Islet precursor cell (in vitro differentiated cells): ENCODE measurements around the gene UQCRH.
"Not testable (repeated sequence)": the region's sequence is repeated elsewhere in the genome, so short reads cannot be mapped to it uniquely, and the experiment has no call there.

Source experiments
- DNase-seq: peaks from one replicate; pipeline ENCODE4 v3.0.0-alpha.2; 2018

Gene UQCRH

GRCh38 chr1:46334030-46334384, 30.5 kb downstream of the UQCRH start:
- no peak for DNase-seq

GRCh38 chr1:46335081-46335480, 31.6 kb downstream of the UQCRH start:
- no peak for DNase-seq

GRCh38 chr1:46337409-46337808, 33.9 kb downstream of the UQCRH start:
- DNase-seq: not testable (repeated sequence)

GRCh38 chr1:46340404-46341221, 37.1 kb downstream of the UQCRH start, which contains the start of gene NSUN4:
Gene NSUN4 (plus strand): TSS chr1:46340807. CDS start chr1:46340827, 20 bp downstream.
- DNase-seq: peak; percentile 93

- DNase-seq: no peak
Measured at GRCh38 chr1:46341222-46342083, 38.0 kb downstream of the UQCRH start.

- DNase-seq: peak; percentile 71
Measured at GRCh38 chr1:46342084-46342656, 38.7 kb downstream of the UQCRH start.

GRCh38 chr1:46342677-46343350, 39.3 kb downstream of the UQCRH start:
- no peak for DNase-seq

- DNase-seq: no peak
Measured at GRCh38 chr1:46343351-46343695, 39.8 kb downstream of the UQCRH start.

- no peak for DNase-seq
Measured at GRCh38 chr1:46343705-46344104, 40.2 kb downstream of the UQCRH start.

- no peak for DNase-seq
Measured at GRCh38 chr1:46344481-46344880, 41.0 kb downstream of the UQCRH start.

- DNase-seq: no peak
Measured at GRCh38 chr1:46345281-46345680, 41.8 kb downstream of the UQCRH start.

GRCh38 chr1:46352363-46352762, 48.9 kb downstream of the UQCRH start:
- DNase-seq: no peak

- not testable (repeated sequence) for DNase-seq
Measured at GRCh38 chr1:46355920-46356319, 52.4 kb downstream of the UQCRH start.

GRCh38 chr1:46362158-46362557, 58.7 kb downstream of the UQCRH start:
- DNase-seq: no peak

GRCh38 chr1:46363121-46363520, 59.6 kb downstream of the UQCRH start:
- DNase-seq: no peak

- no peak for DNase-seq
Measured at GRCh38 chr1:46364612-46365011, 61.1 kb downstream of the UQCRH start.

GRCh38 chr1:46365796-46366195, 62.3 kb downstream of the UQCRH start:
- DNase-seq: not testable (repeated sequence)
